Mesothelial cell of epicardium (in vitro differentiated cells): ENCODE measurements around the gene AGPAT3. TPM values are rescaled to one million over a fixed set of nuclear protein-coding genes. Genes with fewer than 3 reads are reported as not detected.

Experiments
- DNase-seq, 2 experiments: peaks; one replicate each; pipeline ENCODE4 v3.0.0; 2021; ENCODE audit warnings: low spot score in 2 of 2; ENCODE audit not compliant: unreplicated experiment in 2 of 2
- H3K27ac Mint-ChIP-seq: 2 replicates; pipeline ENCODE4 v1.8.0; 2021; ENCODE audit warnings: mixed read lengths
- H3K27me3 Mint-ChIP-seq: 2 replicates; pipeline ENCODE4 v1.8.0; 2021; ENCODE audit warnings: low read depth, mixed read lengths
- H3K36me3 Mint-ChIP-seq: 2 replicates; pipeline ENCODE4 v1.8.0; 2021; ENCODE audit warnings: mixed read lengths
- H3K4me1 Mint-ChIP-seq: 2 replicates; pipeline ENCODE4 v1.8.0; 2021; ENCODE audit warnings: mixed read lengths
- H3K4me3 Mint-ChIP-seq: 2 replicates; pipeline ENCODE4 v1.8.0; 2021; ENCODE audit warnings: mild to moderate bottlenecking, moderate library complexity, mixed read lengths
- H3K9me3 Mint-ChIP-seq: 2 replicates; pipeline ENCODE4 v1.8.0; 2021; ENCODE audit warnings: mixed read lengths
- total RNA-seq: library from RNA; stranded (reverse); gene quantifications from 3 replicates; pipeline ENCODE4 v1.2.1, GENCODE V29; 2021
- TF ChIP-seq, protein P1 (sequence below): fragments of 200-600 bp; sonication (generic); IDR thresholded peaks from one replicate; pipeline ENCODE4 v1.5.0; 2021; ENCODE audit warnings: antibody characterized with exemption; ENCODE audit not compliant: unreplicated experiment

AGPAT3 gene
- total RNA-seq, 1 donor from 2014 or later = 71.0 TPM

- Mint-ChIP-seq H3K4me1 (peaks cover 18% of the 10 kb centered on the region), H3K27ac (no peak overlapping the region), H3K9me3 (peaks cover 21% of the 10 kb centered on the region), H3K36me3 (peaks cover 49% of the 10 kb centered on the region), H3K27me3 (no peaks in the 10 kb centered on the region), H3K4me3 (no peak overlapping the region)
- TF ChIP-seq, protein P1, sequence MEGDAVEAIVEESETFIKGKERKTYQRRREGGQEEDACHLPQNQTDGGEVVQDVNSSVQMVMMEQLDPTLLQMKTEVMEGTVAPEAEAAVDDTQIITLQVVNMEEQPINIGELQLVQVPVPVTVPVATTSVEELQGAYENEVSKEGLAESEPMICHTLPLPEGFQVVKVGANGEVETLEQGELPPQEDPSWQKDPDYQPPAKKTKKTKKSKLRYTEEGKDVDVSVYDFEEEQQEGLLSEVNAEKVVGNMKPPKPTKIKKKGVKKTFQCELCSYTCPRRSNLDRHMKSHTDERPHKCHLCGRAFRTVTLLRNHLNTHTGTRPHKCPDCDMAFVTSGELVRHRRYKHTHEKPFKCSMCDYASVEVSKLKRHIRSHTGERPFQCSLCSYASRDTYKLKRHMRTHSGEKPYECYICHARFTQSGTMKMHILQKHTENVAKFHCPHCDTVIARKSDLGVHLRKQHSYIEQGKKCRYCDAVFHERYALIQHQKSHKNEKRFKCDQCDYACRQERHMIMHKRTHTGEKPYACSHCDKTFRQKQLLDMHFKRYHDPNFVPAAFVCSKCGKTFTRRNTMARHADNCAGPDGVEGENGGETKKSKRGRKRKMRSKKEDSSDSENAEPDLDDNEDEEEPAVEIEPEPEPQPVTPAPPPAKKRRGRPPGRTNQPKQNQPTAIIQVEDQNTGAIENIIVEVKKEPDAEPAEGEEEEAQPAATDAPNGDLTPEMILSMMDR = no peak
- DNase-seq = no peak
Observed at GRCh38 chr21:43872531-43873197, 7.6 kb downstream of the AGPAT3 start.

GRCh38 chr21:43873673-43874072 lies 8.7 kb downstream of the AGPAT3 start:
- no peak overlapping the region for H3K4me3 Mint-ChIP-seq
- peaks cover 21% of the 10 kb centered on the region for H3K9me3 Mint-ChIP-seq
- TF ChIP-seq, protein P1 = no peak
- no peak for DNase-seq
- peaks cover 7% of the 10 kb centered on the region for H3K4me1 Mint-ChIP-seq
- peaks cover 54% of the 10 kb centered on the region for H3K36me3 Mint-ChIP-seq
- H3K27me3 Mint-ChIP-seq = no peaks in the 10 kb centered on the region
- no peak overlapping the region for H3K27ac Mint-ChIP-seq

- Mint-ChIP-seq H3K27me3 (no peaks in the 10 kb centered on the region), H3K9me3 (peaks cover 21% of the 10 kb centered on the region), H3K4me1 (peaks cover 2% of the 10 kb centered on the region), H3K36me3 (peaks cover 51% of the 10 kb centered on the region), H3K27ac (no peak overlapping the region), H3K4me3 (no peak overlapping the region)
- TF ChIP-seq, protein P1 = no peak
- no peak for DNase-seq
Observed at GRCh38 chr21:43874085-43874805, 9.2 kb downstream of the AGPAT3 start.

GRCh38 chr21:43876605-43877004 lies 11.6 kb downstream of the AGPAT3 start:
- Mint-ChIP-seq H3K9me3 (peaks cover 14% of the 10 kb centered on the region), H3K4me1 (no peaks in the 10 kb centered on the region), H3K4me3 (no peak overlapping the region), H3K36me3 (peaks cover 40% of the 10 kb centered on the region), H3K27me3 (no peaks in the 10 kb centered on the region), H3K27ac (no peak overlapping the region)
- DNase-seq = no peak
- TF ChIP-seq, protein P1 = no peak

DNA sequence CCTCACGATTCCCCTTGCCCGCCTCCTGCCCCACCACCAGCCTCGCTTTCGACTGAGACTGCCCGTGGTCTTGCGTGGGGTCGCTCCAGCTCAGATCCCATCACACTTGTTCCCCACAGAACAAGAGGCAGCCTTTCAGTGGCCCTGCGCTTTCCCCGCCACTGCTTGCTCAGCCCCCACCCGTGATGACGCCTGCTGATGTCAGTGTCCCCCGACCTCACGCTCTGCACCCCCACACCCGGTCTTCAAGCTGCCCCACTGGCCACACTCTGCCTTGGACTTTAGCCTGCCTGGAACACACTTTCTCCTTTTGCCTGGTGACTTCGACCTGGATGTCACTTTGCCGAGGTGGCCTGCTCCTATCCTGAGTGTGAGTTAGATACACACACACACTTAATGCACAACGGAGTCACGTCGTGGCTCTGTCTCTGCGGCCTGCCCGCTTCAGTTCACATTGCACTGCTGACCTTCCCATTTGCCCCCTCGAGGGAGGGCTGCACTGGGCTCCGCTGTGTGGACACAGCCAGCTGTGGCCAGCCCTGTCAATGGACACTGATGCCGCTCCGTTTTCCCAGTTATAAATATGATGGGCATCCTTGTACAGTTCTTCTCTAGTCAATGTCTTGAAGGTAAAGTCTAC lies 13.0 kb downstream of the AGPAT3 start:
- Mint-ChIP-seq H3K36me3 (peaks cover 28% of the 10 kb centered on the region), H3K27ac (no peak overlapping the region), H3K4me3 (no peak overlapping the region), H3K9me3 (peaks cover 9% of the 10 kb centered on the region), H3K27me3 (no peaks in the 10 kb centered on the region), H3K4me1 (no peaks in the 10 kb centered on the region)
- TF ChIP-seq, protein P1 = no peak
- no peak for DNase-seq
